Activated CD4-positive, CD25-positive, alpha-beta regulatory T cell treated with anti-CD3 and anti-CD28 coated beads, Interleukin-2, amount 50 U/mL, for 16 hours (primary cell): ENCODE results near the gene KPNB1.

Experiments used
- DNase-seq: peaks from one replicate; pipeline ENCODE4 v3.0.0-alpha.2; 2020; ENCODE audit warnings: low read depth, low spot score

Gene KPNB1

DNA sequence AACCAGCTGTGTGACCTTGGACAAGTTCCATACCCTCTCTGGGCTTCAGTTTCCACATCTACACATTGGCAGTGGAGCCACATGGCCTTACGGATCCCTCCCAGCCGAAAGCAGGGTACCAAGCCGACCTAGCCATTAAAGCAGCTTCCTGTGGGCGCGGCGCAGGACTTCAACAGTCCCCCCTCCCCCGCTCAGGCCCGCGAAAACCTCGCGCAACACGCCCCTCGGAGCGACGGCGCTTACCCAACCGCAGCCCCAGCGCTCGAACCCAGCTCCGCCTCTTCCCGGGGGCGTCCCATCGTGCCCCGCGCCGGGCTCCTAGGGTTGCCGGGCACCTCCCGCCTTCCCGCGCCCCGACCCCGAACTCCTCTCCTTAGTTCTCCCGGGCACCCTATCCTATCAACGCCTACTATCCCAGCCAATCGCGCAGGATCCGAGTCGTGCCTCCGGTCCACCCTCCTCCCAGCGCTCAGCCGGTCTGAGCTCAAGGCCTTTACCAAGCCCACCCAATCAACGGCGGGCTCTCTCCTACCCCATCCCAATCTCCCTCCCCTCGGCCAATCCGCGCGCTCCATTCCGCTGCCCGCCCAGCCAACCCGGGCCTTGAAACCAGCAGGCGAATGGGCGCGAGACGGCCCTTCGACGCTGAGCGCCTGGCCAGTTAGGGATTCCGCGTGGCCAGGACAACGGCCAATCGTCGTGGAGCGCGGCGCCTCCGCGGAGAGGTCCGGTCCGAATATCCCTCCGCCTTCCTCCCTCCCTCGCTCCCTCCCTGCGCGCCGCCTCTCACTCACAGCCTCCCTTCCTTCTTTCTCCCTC lies at the start of gene KPNB1:
Gene KPNB1, plus strand, starts transcription at position 767 of the 819 bp plus-strand sequence. CDS start 326 bp downstream, outside the sequence.
- peak; percentile 96 for DNase-seq

DNA sequence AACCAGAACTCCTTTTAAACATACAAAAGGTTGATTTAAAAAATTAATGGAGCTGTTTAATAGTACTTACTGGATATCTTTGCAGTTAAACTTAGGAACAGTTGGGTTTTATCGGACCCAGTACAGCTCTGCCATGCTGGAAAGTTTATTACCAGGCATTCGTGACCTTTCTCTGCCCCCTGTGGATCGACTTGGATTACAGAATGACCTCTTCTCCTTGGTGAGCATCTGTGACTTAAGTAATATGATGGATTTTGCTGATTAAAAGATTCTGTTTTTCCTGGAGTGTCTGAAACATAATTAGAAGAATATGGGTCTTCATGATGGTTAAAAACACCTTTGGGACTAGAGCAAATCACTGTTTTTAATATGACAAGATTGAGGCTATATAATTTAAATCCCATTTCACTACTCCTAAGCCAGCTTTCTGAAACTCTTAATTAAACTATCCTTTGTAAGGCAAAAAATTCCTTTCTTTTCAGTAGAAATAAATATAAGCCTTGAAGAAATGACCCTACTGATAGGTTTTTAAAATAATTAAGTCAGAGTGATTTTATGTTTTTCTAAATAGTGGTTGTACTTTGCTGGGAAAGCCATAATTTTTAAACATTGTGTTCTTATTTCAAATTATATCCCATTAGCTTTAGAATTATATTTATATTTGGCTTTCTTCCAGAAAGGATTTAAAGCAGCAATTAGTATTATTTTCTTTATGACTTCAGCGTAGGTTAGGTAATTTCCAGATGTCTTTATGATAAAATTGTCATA lies 45.7 kb upstream of the KPNB1 start:
- no peak for DNase-seq

GRCh38 chr17:47604598-47604927 lies 45.2 kb upstream of the KPNB1 start:
- no peak for DNase-seq

GRCh38 chr17:47605011-47605410 lies 44.7 kb upstream of the KPNB1 start:
- no peak for DNase-seq

DNA sequence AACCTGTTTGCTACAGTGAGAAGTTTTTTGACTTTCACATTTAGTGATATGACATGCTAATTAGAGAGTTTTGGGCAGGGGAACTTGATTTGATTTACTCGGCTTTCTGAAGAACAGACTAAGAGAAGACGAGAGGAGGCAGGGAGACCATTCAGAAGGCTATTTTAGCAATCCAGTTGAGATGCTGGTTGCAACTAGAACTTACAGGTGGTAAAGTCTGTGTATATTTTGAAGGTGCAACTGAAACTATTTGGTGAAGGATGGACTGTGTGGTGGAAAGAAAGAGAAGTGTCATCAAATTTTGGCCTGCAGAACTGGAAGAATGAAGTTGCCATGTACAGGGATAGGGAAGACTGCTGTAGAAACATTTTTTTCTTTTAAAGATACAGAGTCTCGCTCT lies 42.2 kb upstream of the KPNB1 start:
- no peak for DNase-seq

GRCh38 chr17:47611372-47612350 lies 38.1 kb upstream of the KPNB1 start:
- no peak for DNase-seq

- no peak for DNase-seq
Observed at GRCh38 chr17:47615766-47616424, 33.8 kb upstream of the KPNB1 start.

- DNase-seq = no peak
Observed at GRCh38 chr17:47618410-47618809, 31.3 kb upstream of the KPNB1 start.

DNA sequence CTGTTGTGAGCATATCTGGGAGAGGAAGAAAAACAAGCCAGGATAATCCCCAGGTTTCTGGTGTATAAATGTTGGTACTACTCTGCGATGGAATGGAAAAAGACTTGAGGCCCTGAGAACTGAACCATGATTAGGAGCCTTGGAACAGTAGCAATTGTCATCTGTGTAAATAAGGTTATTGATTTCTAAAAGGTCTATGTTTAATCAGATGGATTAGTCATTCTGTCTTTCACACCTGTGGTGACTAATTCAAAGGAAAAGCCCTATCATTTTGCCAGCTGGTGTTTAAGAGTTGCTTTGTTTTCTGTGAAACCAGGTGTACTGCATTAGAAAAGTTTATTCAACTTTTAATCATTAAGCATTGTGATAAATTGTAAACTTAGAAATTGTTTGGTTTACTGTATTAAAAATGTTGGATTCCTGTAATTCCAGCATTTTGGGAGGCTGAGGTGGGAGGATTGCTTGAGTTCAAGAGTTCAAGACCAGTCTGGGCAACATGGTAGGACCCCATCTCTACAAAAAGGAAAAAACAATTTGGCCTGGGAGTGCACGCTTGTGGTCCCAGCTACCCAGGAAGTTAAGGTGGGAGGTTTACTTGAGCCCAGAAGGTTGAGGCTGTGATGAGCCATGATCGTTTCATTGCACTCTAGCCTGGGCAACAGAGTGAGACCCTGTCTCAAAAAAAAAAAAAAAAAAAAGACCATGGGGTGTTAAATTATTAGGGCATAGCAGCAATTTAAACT lies 29.0 kb upstream of the KPNB1 start:
- DNase-seq = no peak

DNA sequence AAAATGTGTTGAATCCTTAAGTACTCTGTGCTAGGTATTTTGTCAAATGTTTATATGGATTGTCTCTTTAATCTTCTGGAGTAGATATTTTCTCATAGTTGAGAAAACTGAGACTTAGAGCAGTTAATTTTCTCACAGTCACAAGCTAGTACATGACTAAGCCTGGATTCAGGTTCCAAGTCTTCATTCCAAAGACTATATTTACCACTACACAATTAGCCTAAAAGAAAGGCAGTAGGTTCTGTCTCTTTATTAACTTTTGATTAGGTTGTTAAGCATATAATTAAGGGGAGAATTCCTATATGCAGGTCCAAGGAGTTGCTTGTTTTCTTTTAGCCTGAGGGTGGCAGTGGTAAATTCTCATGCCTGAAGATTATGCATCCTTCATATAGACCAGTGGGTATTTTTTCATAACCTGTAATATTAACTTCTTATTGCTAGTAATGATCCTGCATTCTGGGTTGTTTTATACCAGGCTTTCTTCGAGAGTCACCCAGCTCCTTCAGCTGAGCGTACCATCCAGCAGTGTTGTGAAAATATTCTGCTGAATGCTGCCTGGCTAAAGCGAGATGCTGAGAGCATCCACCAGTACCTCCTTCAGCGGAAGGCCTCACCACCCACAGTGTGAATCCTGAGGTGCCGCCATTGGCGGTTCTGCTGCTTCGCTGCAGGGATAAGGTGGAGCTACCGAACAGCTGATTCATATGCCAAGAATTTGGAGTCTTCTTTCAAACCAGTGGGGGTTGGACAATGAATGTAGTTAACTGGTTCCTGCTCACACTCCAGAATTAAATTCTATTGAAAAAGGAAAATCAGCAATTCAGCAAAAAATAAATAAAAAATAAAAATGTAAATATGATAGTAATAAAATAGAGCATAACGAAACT lies 28.2 kb upstream of the KPNB1 start:
- no peak for DNase-seq

- DNase-seq = no peak
Observed at GRCh38 chr17:47622180-47622549, 27.6 kb upstream of the KPNB1 start.

GRCh38 chr17:47624727-47625068 lies 25.0 kb upstream of the KPNB1 start:
- no peak for DNase-seq

DNA sequence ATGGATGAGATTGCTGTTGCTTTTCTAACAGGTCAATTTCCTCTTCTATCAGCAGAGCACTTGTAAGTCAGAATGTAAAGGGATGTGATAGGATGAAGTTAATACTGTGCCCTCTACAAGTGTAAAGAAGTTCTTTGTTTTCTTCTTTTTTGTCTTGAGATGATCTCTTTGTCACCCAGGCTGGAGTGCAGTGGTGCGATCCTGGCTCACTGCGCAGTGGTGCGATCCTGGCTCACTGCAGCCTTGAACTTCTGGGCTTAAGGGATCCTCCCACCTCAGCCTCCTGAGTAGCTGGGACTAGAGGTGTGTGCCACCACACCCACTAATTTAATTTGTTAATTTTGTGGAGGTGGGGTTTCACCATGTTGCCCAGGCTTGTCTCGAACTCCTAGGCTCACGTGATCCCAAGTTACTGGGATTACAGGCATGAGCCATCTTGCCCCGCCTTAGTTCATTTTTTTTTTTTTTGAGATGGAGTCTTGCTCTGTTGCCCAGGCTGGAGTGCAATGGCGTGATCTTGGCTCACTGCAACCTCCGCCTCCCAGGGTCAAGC lies 21.6 kb upstream of the KPNB1 start:
- DNase-seq = no peak

- DNase-seq = no peak
Observed at GRCh38 chr17:47629826-47630225, 19.9 kb upstream of the KPNB1 start.

- DNase-seq = no peak
Observed at GRCh38 chr17:47630614-47631013, 19.1 kb upstream of the KPNB1 start.

- DNase-seq = no peak
Observed at GRCh38 chr17:47632991-47633390, 16.7 kb upstream of the KPNB1 start.

DNA sequence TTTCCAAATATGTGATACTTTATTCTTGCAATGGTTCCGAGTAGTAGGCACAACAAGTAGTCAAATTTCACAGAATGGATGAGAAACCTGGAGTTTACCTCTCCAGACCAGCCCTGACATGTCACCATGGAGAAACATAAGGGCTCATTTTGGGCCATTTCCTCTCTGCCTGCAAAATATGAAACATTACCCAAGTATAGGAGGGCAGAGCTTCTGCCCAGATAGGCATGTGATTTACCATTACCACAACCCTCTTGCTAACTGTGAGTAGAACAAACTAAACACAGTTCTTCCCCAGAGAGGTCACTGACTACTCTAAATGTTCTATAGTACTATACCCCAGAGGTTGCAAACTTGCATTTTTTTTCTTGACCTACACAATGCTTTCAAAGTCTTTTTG lies 15.7 kb upstream of the KPNB1 start:
- DNase-seq = no peak

- no peak for DNase-seq
Observed at GRCh38 chr17:47634870-47635269, 14.8 kb upstream of the KPNB1 start.

- no peak for DNase-seq
Observed at GRCh38 chr17:47635734-47636133, 14.0 kb upstream of the KPNB1 start.
